IMR-90 (cell line): ENCODE data around the gene STAM2. TPM values are rescaled to one million over a fixed set of nuclear protein-coding genes. Genes with fewer than 3 reads are reported as not detected.

Experiments used
- ATAC-seq: fragments of 200-7000 bp; cut with Tn5 transposase; 2 replicates; pipeline ENCODE4 v1.9.1; 2020; ENCODE audit warnings: low read depth, mild to moderate bottlenecking, moderate library complexity
- BruUV-seq: library from RNA; stranded (reverse); fragments of 400-500 nt; replicated peaks from 2 replicates; lab custom pipeline; 2021; lab: Mats Ljungman, UMichigan
- CTCF ChIA-PET: fragments of 300-600 bp; formaldehyde crosslinking; extraction: SDS; loops from one replicate; lab custom pipeline; 2021; ENCODE audit warnings: antibody characterized with exemption; lab: Yijun Ruan, JAX
- POLR2A ChIA-PET: fragments of 300-600 bp; sonication (Branson Sonifier 250); formaldehyde crosslinking; loops from one replicate; lab custom pipeline; 2022; ENCODE audit warnings: antibody characterized with exemption; ENCODE audit not compliant: unreplicated experiment; lab: Charles Lee
- DNase-seq: peaks from one replicate; pipeline ENCODE4 v3.0.0; 2013
- H2AFZ ChIP-seq: replicated peaks from 2 replicates; pipeline ENCODE3; 2013; ENCODE audit warnings: low read length, mild to moderate bottlenecking; ENCODE audit not compliant: poor library complexity
- H2AK5ac ChIP-seq: 2 replicates; pipeline ENCODE4 v1.6.1; 2013; ENCODE audit warnings: low read depth, low read length, inconsistent platforms
- H2AK9ac ChIP-seq: replicated peaks from 2 replicates; pipeline ENCODE3; 2013; ENCODE audit warnings: mild to moderate bottlenecking, low read depth, low read length, moderate library complexity; ENCODE audit not compliant: poor library complexity
- H2BK120ac ChIP-seq: 2 replicates; pipeline ENCODE4 v1.6.1; 2013; ENCODE audit warnings: low read depth, low read length, inconsistent platforms
- H2BK15ac ChIP-seq: 3 replicates; pipeline ENCODE4 v1.6.1; 2013; ENCODE audit warnings: low read depth, low read length, inconsistent platforms
- H2BK20ac ChIP-seq: 2 replicates; pipeline ENCODE4 v1.6.1; 2013; ENCODE audit warnings: low read depth, mild to moderate bottlenecking, inconsistent platforms, low read length, moderate library complexity
- H2BK5ac ChIP-seq: 2 replicates; pipeline ENCODE4 v1.6.1; 2013; ENCODE audit warnings: mild to moderate bottlenecking, low read depth, low read length, inconsistent platforms; ENCODE audit not compliant: poor library complexity, severe bottlenecking
- H3K14ac ChIP-seq: replicated peaks from 2 replicates; pipeline ENCODE4 v1.6.1; 2013; ENCODE audit warnings: low read depth, low read length, inconsistent platforms
- H3K18ac ChIP-seq: 2 replicates; pipeline ENCODE4 v1.6.1; 2013; ENCODE audit warnings: low read depth, low read length, control low read depth
- H3K23ac ChIP-seq: 2 replicates; pipeline ENCODE4 v1.6.1; 2013; ENCODE audit warnings: low read depth, low read length, inconsistent platforms
- H3K27ac ChIP-seq: 2 replicates; pipeline ENCODE4 v1.5.1; 2013; ENCODE audit warnings: mild to moderate bottlenecking, control low read depth, low read length; ENCODE audit not compliant: insufficient read depth
- H3K27me3 ChIP-seq: 2 replicates; pipeline ENCODE4 v1.6.1; 2013; ENCODE audit warnings: low read length; ENCODE audit not compliant: control insufficient read depth, insufficient read depth
- H3K36me3 ChIP-seq: 2 replicates; pipeline ENCODE4 v1.6.1; 2013; ENCODE audit warnings: low read length, mixed read lengths; ENCODE audit not compliant: control insufficient read depth, insufficient read depth
- H3K4ac ChIP-seq: 2 replicates; pipeline ENCODE4 v1.6.1; 2013; ENCODE audit warnings: low read depth, low read length, inconsistent platforms
- H3K4me1 ChIP-seq: 2 replicates; pipeline ENCODE4 v1.6.1; 2013; ENCODE audit warnings: low read length, mixed read lengths; ENCODE audit not compliant: control insufficient read depth, insufficient read depth
- H3K4me2 ChIP-seq: 2 replicates; pipeline ENCODE4 v1.6.1; 2013; ENCODE audit warnings: low read depth, mild to moderate bottlenecking, control low read depth, low read length, moderate library complexity
- H3K4me3 ChIP-seq: 2 replicates; pipeline ENCODE4 v1.5.1; 2013; ENCODE audit warnings: low read depth, mild to moderate bottlenecking, control low read depth, low read length, moderate library complexity; ENCODE audit not compliant: insufficient read depth
- H3K56ac ChIP-seq: 2 replicates; pipeline ENCODE4 v1.6.1; 2013; ENCODE audit warnings: low read length, inconsistent platforms; ENCODE audit not compliant: insufficient read depth; ENCODE audit errors: extremely low read depth
- H3K79me1 ChIP-seq, 2 experiments: 2 replicates each; pipeline ENCODE4 v1.6.1; 2013; ENCODE audit warnings: low read length in 2 of 2, inconsistent platforms in 1 of 2, low read depth in 1 of 2
- H3K9ac ChIP-seq: 2 replicates; pipeline ENCODE4 v1.6.1; 2013; ENCODE audit warnings: low read depth, low read length, control low read depth
- H3K9me1 ChIP-seq: 2 replicates; pipeline ENCODE4 v1.6.1; 2013; ENCODE audit warnings: low read length, inconsistent platforms; ENCODE audit not compliant: insufficient read depth
- H3K9me3 ChIP-seq: 2 replicates; pipeline ENCODE4 v1.6.1; 2013; ENCODE audit warnings: low read length; ENCODE audit not compliant: control insufficient read depth, insufficient read depth
- H4K20me1 ChIP-seq: 2 replicates; pipeline ENCODE4 v1.6.1; 2013; ENCODE audit warnings: low read length, inconsistent platforms; ENCODE audit not compliant: insufficient read depth
- H4K5ac ChIP-seq: 2 replicates; pipeline ENCODE4 v1.6.1; 2013; ENCODE audit warnings: mild to moderate bottlenecking, low read depth, low read length, control low read depth
- H4K8ac ChIP-seq, 2 experiments: 2 replicates each; pipeline ENCODE4 v1.6.1; 2013; ENCODE audit warnings: low read depth in 2 of 2, low read length in 2 of 2, control low read depth in 1 of 2, inconsistent platforms in 1 of 2
- H4K91ac ChIP-seq: 2 replicates; pipeline ENCODE4 v1.6.1; 2013; ENCODE audit warnings: low read depth, low read length, inconsistent platforms; ENCODE audit not compliant: insufficient read depth
- CEBPB ChIP-seq: IDR thresholded peaks from 2 replicates; pipeline ENCODE4 v1.6.1; 2012; ENCODE audit warnings: low read depth, low read length, improper control_type of control experiment
- CTCF ChIP-seq: conservative IDR thresholded peaks from 2 replicates; pipeline ENCODE4 v1.5.1; 2012; ENCODE audit warnings: mild to moderate bottlenecking, low read depth, low read length, improper control_type of control experiment
- WGBS, 2 experiments: methylation state at CpG; one replicate each; pipeline versions ENCODE4 v1.1.5 to v1.1.7; 2013; ENCODE audit warnings: missing lambda C conversion rate in 2 of 2; ENCODE audit not compliant: insufficient read length in 1 of 2; ENCODE audit errors: extremely low coverage in 2 of 2; 5-methylcytosine and 5-hydroxymethylcytosine counted together
- dilution Hi-C: fragments of 300-500 bp; cut with HindIII; formaldehyde crosslinking; loops from one replicate; pipeline ENCODE4 v1.14.3; 2018; ENCODE audit warnings: low sequenced_read_pairs; ENCODE audit not compliant: unreplicated experiment
- in situ Hi-C: fragments of 300-500 bp; cut with MboI; formaldehyde crosslinking; loops from 3 replicates; pipeline ENCODE4 v1.14.3; 2019; ENCODE audit warnings: low sequenced_read_pairs, inconsistent platforms, mixed read lengths
- intact Hi-C: fragments of 100-400 bp; cut with micrococcal nuclease; formaldehyde crosslinking; loops from 2 replicates; pipeline ENCODE4 v1.10.0; 2022
- polyA plus RNA-seq, 3 experiments: library from polyadenylated mRNA; depleted of rRNA; stranded (reverse); fragments of >200 nt; gene quantifications; 2 replicates each; pipeline ENCODE4 v1.2.3, GENCODE V29; 2012; ENCODE audit warnings: low replicate concordance in 1 of 3
- total RNA-seq: library from RNA; depleted of rRNA; stranded (reverse); fragments of >200 nt; gene quantifications from 2 replicates; pipeline ENCODE4 v1.2.3, GENCODE V29; 2012

The STAM2 gene
- total and polyA plus RNA-seq, 2 of the 4 experiments (the other 2 are of a cell fraction), result 12.5 to 29.2 TPM

GRCh38 chr2:152097290-152097800 is 78.2 kb downstream of the STAM2 start:
- no peak overlapping the region for H3K14ac ChIP-seq
- H3K9ac ChIP-seq, result no peak overlapping the region
- H4K20me1 ChIP-seq, result no peaks in the 10 kb centered on the region
- H2BK15ac ChIP-seq, result no peak overlapping the region
- peak overlapping the region; percentile 19 for H2AFZ ChIP-seq
- dilution Hi-C loops (no loop called here), in situ Hi-C loops (no loop called here), intact Hi-C loops (no loop called here)
- H3K4me3 ChIP-seq, result peak overlapping the region; percentile 24
- no peak overlapping the region for H2BK20ac ChIP-seq
- no peaks in the 10 kb centered on the region for H3K9me3 ChIP-seq
- no peak overlapping the region for H2BK5ac ChIP-seq
- no peak overlapping the region for H4K5ac ChIP-seq
- ATAC-seq, result peak; percentile 64
- DNase-seq, result peak; percentile 19
- no peaks in the 10 kb centered on the region for H3K9me1 ChIP-seq
- BruUV-seq, result no TSS peak
- H2AK9ac ChIP-seq, result no peak overlapping the region
- peaks cover 3% of the 10 kb centered on the region; the same call in 1 of the 2 replicates for H3K4me1 ChIP-seq
- no peaks in the 10 kb centered on the region for H3K36me3 ChIP-seq
- H3K27ac ChIP-seq, result no peak overlapping the region
- 17% methylated on average over 6 of the region's 13 CpGs; no CpG with 5 or more reads in 1 of the 2 experiments for WGBS, 2 experiments
- no peak overlapping the region for H2BK120ac ChIP-seq
- POLR2A ChIA-PET, result no interaction called here
- H3K27me3 ChIP-seq, result peaks cover 51% of the 10 kb centered on the region
- no peaks in the 10 kb centered on the region for H3K79me1 ChIP-seq
- H4K91ac ChIP-seq, result no peak overlapping the region
- no peak overlapping the region for H3K18ac ChIP-seq
- CTCF ChIA-PET, result no interaction called here
- H3K4me2 ChIP-seq, result peak overlapping the region; percentile 90
- peak; percentile 26; the same call in 1 of the 2 replicates for TF ChIP-seq CEBPB
- no peak for TF ChIP-seq CTCF
- H3K56ac ChIP-seq, result no peak overlapping the region
- H3K23ac ChIP-seq, result no peak overlapping the region
- no peak overlapping the region for H3K4ac ChIP-seq
- no peak overlapping the region for H4K8ac ChIP-seq
- H2AK5ac ChIP-seq, result no peak overlapping the region
